Activated CD4-positive, CD25-positive, alpha-beta regulatory T cell treated with anti-CD3 and anti-CD28 coated beads, Interleukin-2, amount 50 U/mL, for 72 hours (primary cell): ENCODE data around the gene UNC119B.
A peak's percentile ranks its signal among the peaks of the same experiment; 100 is the strongest.

Source experiments
- DNase-seq: peaks from one replicate; pipeline ENCODE4 v3.0.0; 2021

UNC119B gene

GRCh38 chr12:120741476-120742421 is 31.5 kb downstream of the UNC119B start:
- no peak for DNase-seq

- no peak for DNase-seq
Measured at GRCh38 chr12:120744922-120745493, 34.8 kb downstream of the UNC119B start.

DNA sequence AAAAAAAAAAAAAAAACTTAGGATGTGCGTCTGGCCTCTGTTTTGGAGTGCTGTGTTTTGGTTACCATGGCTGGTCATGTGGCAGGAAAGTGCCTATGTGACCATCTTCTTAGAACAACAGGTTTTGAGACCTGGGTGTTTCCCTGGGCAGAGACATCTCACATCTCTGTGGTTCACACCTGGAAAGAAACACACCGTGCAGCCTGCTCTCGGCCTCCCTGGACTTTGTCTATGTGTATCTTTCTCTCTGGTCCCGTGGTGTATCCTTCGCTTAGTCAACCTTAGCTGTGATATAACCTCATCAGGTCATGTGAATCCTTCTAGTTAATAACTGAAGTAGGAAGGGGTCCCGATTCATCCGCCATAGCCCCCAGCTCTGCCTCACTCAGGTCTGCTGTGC is 38.0 kb downstream of the UNC119B start:
- DNase-seq, result no peak

DNA sequence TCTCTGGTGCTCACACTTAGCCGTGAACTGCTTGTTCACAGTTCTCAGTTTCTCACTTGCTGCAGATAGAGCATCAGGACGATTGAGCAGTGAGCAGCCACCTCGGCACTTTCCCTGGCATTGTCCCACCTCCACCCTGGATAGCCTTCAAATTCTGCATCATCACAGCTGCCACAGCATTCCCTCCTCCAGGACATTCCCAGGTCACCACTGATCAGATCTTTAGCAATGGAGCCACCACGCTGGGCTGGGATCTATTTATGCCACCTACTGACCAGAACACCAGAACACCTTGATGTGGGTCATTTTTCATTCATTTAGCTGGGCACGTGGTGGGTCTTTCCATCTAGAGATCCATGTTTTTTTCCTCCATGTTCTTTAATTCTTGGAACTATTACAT is 39.0 kb downstream of the UNC119B start:
- DNase-seq, result no peak

DNA sequence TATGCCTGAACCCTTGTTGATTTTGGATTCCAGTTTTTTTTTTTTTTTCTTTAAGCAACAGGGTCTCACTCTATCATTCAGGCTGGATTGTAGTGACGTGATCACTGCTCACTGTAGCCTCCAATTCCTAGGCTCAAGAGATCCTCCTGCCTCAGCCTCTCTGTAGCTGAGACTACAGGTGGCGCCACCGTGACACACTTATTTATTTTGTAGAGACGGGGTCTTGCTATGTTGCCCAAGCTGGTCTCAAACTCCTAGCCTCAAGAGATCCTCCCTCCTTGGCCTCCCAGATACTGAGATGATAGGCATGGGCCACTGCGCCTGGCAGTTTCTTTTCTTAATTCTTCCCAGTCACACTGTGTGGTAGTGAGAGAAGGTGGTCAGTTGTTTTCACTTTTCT is 40.5 kb downstream of the UNC119B start:
- DNase-seq, result no peak

DNA sequence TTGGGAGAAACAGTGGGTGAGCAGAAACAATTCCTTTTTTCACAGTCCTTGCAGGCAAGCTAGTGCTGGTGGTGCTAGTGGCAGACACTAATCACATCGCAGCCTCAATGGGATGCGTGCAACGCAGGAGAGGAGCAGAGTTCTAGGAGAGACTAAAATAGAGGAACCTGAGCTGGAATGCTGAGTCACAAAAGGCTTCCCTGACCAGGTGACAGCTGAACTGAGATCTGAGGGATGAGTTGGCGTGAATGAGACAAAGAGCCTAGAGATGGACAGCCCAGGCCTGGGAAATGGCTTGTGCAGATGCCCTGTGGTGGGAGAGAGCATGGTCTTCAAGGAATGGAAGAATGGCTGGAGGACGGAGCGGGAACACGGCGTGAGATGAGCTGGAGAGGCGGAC is 41.1 kb downstream of the UNC119B start:
- DNase-seq, result no peak

- no peak for DNase-seq
Measured at GRCh38 chr12:120754792-120755191, 44.5 kb downstream of the UNC119B start.

DNA sequence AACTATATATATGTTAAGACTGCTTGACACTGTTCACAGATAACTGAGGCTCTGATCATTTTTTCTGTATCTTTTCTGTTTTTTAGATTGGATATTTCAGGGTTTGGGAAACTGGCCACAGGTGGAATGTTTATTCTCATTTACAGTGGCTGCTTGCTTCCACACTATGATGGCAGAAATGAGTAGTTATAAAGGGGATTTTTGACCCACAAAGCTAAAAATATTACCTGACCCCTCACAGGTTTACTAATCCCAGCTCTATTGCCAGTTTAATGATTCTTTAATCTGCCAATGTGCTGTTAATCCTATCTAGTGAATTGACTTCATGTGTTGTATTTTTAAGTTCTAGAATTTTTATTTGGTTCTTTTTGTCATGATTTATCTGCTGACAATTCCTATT is 45.0 kb downstream of the UNC119B start:
- no peak for DNase-seq

DNA sequence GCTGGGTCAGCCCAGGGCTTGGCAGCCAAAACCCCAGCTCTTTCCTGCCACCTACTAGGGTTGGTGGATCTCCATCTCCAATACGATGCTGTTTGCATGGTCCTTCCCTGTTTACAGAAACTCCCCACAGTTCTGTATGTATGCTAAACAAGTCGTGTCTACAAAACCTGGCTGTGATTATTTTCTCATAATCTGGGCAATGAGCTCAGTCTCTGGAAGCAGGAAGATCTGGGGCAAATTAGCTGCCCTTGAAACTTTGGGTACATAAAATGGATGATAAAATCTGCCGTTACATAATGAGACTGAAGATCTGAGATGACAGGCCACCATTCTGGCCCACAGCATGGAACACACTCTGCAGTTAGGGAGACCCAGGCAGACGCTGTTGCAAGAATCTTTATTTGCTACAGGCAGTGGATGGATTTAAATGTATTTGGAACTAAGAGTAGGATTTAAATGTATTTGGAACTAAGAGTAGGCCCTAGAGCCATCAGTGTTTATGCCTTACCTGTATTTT is 47.0 kb downstream of the UNC119B start:
- no peak for DNase-seq

- no peak for DNase-seq
Measured at GRCh38 chr12:120757949-120758348, 47.7 kb downstream of the UNC119B start.

GRCh38 chr12:120758798-120759590 is 48.7 kb downstream of the UNC119B start:
- no peak for DNase-seq

DNA sequence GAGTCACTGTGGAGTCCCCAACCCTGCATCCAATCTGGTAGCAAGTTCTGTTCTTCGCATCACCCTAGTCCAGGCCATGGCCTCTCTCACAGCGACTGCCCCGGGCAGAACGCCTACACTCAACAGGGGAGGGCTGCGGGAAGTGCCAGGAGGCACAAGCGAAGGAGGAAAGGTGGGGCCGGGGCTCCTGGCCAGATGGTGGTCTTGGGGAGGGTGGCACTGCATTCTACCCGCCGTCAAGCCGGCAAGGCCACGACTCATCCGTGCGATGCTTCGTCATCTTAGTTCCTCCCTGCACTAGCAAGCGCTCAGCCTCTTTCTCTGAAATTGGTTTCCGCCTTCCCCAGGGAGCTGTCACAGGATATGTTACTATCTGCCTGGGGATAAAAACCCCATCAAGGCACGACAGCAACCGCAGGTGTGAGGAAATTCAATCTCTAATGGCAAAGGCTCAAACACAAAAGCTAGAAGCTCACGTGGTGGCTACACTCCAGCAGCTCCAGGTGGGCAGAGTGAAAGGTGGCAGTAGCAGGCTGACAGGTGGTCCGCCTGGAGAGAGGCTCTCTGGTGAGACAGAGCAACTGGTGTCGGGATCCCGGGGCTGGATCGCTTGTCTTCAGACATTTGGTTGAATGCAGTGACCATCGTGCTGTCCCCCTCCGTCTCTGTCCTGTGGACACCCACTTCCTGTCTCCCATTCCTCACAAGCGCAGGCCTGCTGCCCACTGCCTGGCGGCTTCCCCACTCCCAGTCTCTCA is 49.5 kb downstream of the UNC119B start:
- no peak for DNase-seq

DNA sequence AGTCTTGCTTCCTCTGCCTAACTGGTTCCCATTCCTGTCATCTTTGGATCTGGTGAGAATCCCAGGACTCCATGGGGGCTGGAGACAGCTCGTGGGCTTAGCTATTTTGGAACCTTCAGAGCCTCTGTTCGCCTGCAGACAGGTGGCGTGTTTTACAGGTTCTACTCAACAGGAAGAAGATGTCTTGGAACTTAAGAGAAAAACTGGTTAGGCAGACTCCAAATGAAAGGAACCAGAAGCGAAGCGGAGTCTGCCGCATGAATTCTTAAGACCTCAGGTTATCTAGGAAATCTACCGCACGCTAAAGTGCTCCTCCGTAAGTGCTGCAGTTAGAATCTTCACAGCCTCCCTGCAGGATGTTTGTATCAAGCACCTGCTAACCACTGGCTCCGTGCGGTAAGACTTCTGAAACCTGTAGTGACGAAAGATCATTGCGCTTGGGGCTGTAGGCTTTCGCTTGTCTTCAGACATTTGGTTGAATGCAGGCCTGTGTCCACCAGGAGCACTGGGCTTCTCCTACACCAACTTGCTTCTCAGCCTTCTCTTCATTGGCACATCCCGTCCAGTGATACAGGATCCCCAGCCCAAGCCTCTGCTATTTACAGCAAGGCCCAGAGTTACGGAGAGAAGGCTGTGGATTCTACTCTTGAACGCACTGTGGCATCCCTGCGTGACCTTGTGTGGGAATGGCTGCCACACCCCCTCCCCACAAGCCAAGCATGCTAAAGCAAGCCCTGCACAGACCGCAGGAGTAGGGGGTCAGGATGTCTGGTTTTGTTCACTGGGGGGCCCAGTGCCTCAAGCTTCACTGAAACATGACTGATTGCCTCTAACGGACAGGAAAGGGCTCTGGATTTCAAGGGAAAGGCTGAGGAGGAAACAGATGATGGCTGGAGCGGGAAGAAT is 50.3 kb downstream of the UNC119B start:
- no peak for DNase-seq

DNA sequence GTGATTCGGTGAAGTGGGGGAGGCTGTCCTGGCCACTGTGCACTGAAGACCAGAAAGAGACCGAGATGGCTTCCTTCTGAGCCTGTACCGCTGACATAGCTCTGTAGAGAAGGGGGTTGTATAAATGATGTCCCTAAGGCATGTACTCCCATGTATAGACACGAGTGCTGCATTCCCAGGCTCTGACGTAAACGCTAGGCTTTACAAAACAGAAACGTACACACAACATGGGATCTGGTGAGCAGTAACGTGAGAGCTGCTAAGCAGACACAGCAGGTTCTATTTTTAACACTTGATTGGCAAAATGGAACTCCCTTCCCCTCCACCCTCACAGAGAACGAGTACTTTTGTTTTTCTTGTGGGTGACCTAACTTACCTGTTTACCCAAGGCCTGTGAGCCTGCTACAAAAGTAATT is 51.3 kb downstream of the UNC119B start:
- DNase-seq, result peak; percentile 11

GRCh38 chr12:120762086-120762485 is 51.8 kb downstream of the UNC119B start:
- no peak for DNase-seq

- DNase-seq, result no peak
Measured at GRCh38 chr12:120763250-120763649, 53.0 kb downstream of the UNC119B start.

DNA sequence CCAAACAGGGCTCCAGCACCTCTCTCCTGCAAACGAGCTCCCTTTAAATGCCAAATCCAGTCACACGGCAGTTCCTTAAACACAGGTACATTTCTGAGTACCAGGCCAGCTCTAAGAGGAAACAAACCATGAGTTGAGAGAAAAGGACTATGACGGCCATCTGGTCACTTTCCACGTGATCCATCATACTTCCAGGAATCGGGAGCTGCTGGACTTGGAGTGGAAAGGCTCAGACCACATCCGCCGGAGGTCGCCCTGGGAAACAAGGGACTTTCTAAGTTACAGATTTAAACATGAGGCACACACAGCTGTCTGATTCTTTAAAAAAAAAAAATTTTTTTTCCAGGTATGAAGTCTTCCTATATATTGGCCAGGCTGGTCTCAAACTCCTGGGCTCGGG is 54.6 kb downstream of the UNC119B start:
- no peak for DNase-seq

- DNase-seq, result no peak
Measured at GRCh38 chr12:120766566-120766965, 56.3 kb downstream of the UNC119B start.

DNA sequence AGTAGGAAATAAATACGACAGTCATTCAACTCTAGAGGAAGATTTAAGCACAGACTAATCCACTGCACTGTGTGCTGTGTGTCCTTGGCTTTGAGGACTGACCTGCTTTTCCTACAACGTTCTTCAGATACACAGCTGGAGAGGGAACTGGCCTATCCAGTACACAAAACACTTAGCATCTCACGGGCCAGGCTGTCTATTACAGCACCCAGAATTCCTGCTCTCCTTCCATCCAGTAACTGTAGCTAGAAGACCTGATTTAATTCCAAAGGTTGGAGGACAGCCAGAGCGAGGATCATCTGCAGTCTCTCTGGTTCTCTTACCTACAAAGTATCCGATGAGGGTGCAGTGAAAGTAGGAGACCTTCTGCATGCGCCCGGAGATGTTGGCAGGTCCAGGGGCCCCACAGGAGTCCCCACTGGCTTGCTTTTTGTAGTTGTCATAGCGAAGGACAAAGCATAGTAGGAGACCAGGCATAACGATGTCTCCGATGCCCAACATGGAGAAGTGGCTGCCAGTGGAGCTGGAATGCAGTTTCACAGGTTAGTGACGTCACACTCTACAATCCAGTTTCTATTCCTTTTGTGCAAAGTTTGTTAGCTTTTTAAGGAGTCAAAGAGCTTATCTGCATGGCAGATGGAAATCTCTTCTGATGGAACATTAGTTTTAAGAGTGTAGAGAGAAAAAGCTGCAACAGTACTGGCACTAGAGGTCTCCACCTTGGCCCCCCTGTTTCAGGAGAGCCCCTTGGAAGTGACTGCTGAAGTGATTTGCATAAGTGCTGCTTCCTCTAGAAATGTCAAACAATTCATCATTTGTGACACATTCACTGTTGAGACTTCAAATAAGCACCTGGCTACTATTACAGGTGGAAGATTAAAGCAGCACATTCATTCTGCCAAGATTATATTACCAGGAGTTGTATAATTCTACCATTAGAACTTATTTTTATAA is 57.1 kb downstream of the UNC119B start:
- no peak for DNase-seq

GRCh38 chr12:120771097-120771496 is 60.8 kb downstream of the UNC119B start:
- DNase-seq, result no peak
